GM12878 (cell line): ENCODE results near the gene CTNNAL1. TPM values are rescaled to one million over a fixed set of nuclear protein-coding genes. Genes with fewer than 3 reads are reported as not detected.

Source experiments
- ATAC-seq: fragments of 200-7000 bp; cut with Tn5 transposase; 3 replicates; pipeline ENCODE4 v1.9.1; 2020; ENCODE audit warnings: mild to moderate bottlenecking, moderate library complexity
- BruUV-seq: library from RNA; stranded (reverse); fragments of 400-500 nt; replicated peaks from 2 replicates; lab custom pipeline; 2021; lab: Mats Ljungman, UMichigan
- CTCF ChIA-PET: fragments of 300-600 bp; sonication (Branson Sonifier 250); formaldehyde crosslinking; extraction: SDS; loops from one replicate; lab custom pipeline; 2021; ENCODE audit warnings: inconsistent platforms; lab: Yijun Ruan, JAX
- POLR2A ChIA-PET: fragments of 350-600 bp; formaldehyde crosslinking; extraction: SDS; loops from one replicate; lab custom pipeline; 2021; ENCODE audit warnings: inconsistent platforms; lab: Charles Lee
- RAD21 ChIA-PET: fragments of 300-600 bp; sonication (Branson Sonifier 250); formaldehyde crosslinking; loops from one replicate; lab custom pipeline; 2023; ENCODE audit warnings: antibody characterized with exemption; ENCODE audit not compliant: unreplicated experiment; lab: Charles Lee
- SMC1A ChIA-PET: fragments of 300-600 bp; sonication (Branson Sonifier 250); formaldehyde crosslinking; loops from one replicate; lab custom pipeline; 2023; ENCODE audit not compliant: unreplicated experiment, uncharacterized antibody; lab: Charles Lee
- DNase-seq: peaks from one replicate; pipeline ENCODE4 v3.0.0-alpha.2; 2011; ENCODE audit warnings: low read depth, low spot score
- FAIRE-seq: peaks from 3 replicates; lab custom pipeline; 2011; peaks lifted over from hg19 to GRCh38; lab: Jason Lieb, UNC
- H2AFZ ChIP-seq: 2 replicates; pipeline ENCODE4 v1.6.0; 2011; ENCODE audit warnings: low read depth, low read length, control low read depth; ENCODE audit not compliant: control insufficient read depth
- H3K27ac ChIP-seq: 2 replicates; pipeline ENCODE4 v1.5.1; 2011; ENCODE audit warnings: control low read depth; ENCODE audit not compliant: control insufficient read depth, insufficient read depth
- H3K27me3 ChIP-seq, 2 experiments: replicated peaks in 1 of 2; 2 replicates each; pipeline versions ENCODE4 v1.6.0 to v1.6.1; 2011; ENCODE audit warnings: low read length in 1 of 2; ENCODE audit not compliant: control insufficient read depth in 2 of 2, insufficient read depth in 2 of 2
- H3K36me3 ChIP-seq, 2 experiments: 2 replicates each; pipeline ENCODE4 v1.5.1; 2011; ENCODE audit warnings: low read length in 1 of 2; ENCODE audit not compliant: control insufficient read depth in 2 of 2, insufficient read depth in 2 of 2
- H3K4me1 ChIP-seq: 2 replicates; pipeline ENCODE4 v1.6.1; 2011; ENCODE audit warnings: mild to moderate bottlenecking, low read length, moderate library complexity, mixed read lengths; ENCODE audit not compliant: control insufficient read depth, insufficient read depth
- H3K4me2 ChIP-seq: 2 replicates; pipeline ENCODE4 v1.6.0; 2011; ENCODE audit warnings: control low read depth; ENCODE audit not compliant: control insufficient read depth, insufficient read depth
- H3K4me3 ChIP-seq: fragments of 200-600 bp; sonication (generic); 2 replicates; pipeline ENCODE4 v1.5.1; 2016
- H3K79me2 ChIP-seq: 2 replicates; pipeline ENCODE4 v1.6.0; 2011; ENCODE audit warnings: low read length; ENCODE audit not compliant: control insufficient read depth, insufficient read depth
- H3K9ac ChIP-seq: 2 replicates; pipeline ENCODE4 v1.8.0; 2011; ENCODE audit warnings: low read length, control low read depth, mixed read lengths; ENCODE audit not compliant: control insufficient read depth, insufficient read depth
- H3K9me3 ChIP-seq: replicated peaks from 3 replicates; pipeline ENCODE4 v1.5.1; 2011; ENCODE audit warnings: mild to moderate bottlenecking, low read length; ENCODE audit not compliant: control insufficient read depth, insufficient read depth
- H4K20me1 ChIP-seq: 2 replicates; pipeline ENCODE4 v1.6.0; 2011; ENCODE audit not compliant: control insufficient read depth, insufficient read depth
- CBFB ChIP-seq: IDR thresholded peaks from 2 replicates; pipeline ENCODE4 v1.6.1; 2016; ENCODE audit warnings: antibody characterized with exemption, low read depth
- KAT2A ChIP-seq: conservative IDR thresholded peaks from 2 replicates; pipeline ENCODE4 v1.6.1; 2011; ENCODE audit warnings: low read depth, low read length; ENCODE audit not compliant: control insufficient read depth
- PML ChIP-seq: IDR thresholded peaks from 2 replicates; pipeline ENCODE4 v1.6.1; 2012; ENCODE audit warnings: low read length, inconsistent platforms
- POLR2A ChIP-seq: IDR thresholded peaks from 2 replicates; pipeline ENCODE4 v1.6.1; 2011; ENCODE audit warnings: low read depth, mild to moderate bottlenecking, low read length
- WGBS: methylation state at CpG from one replicate; pipeline ENCODE4 v1.1.6; 2016; ENCODE audit warnings: low lambda C conversion rate; ENCODE audit not compliant: insufficient replicate concordance, insufficient coverage; ENCODE audit errors: missing lambda C conversion rate; 5-methylcytosine and 5-hydroxymethylcytosine counted together
- in situ Hi-C: fragments of 300-500 bp; cut with MboI; formaldehyde crosslinking; loops from 9 replicates; pipeline ENCODE4 v1.14.3; 2018; ENCODE audit warnings: mixed read lengths
- intact Hi-C: fragments of 100-400 bp; cut with micrococcal nuclease; formaldehyde crosslinking; loops from one replicate; pipeline ENCODE4 v1.14.2; 2022; ENCODE audit not compliant: unreplicated experiment
- polyA plus RNA-seq, 11 experiments: library from polyadenylated mRNA; depleted of rRNA in 4 of 11; unstranded in 6 of 11; stranded (reverse) in 5 of 11; fragments of >200 nt; fragmentation: Nextera tagmentation in 4 of 11; fragmentation: Illumina TruSeq in 1 of 11; extraction: Ambion mirVana in 4 of 11; extraction: Trizol in 1 of 11; gene quantifications; 1 replicate in 1 of 11; 2 replicates in 10 of 11; pipeline versions ENCODE4 v1.2.1 to v1.2.3, GENCODE V29; 2011 to 2016; ENCODE audit warnings: inconsistent platforms in 2 of 11, missing spikeins in 2 of 11, low read depth in 1 of 11
- total RNA-seq, 4 experiments: library from RNA; depleted of rRNA in 3 of 4; stranded (reverse); fragments of >200 nt in 3 of 4; fragmentation: Illumina TruSeq in 1 of 4; extraction: Trizol in 1 of 4; gene quantifications; 2 replicates each; pipeline versions ENCODE4 v1.2.1 to v1.2.3, GENCODE V29; 2013 to 2021

The CTNNAL1 gene
- total and polyA plus RNA-seq, 10 of the 15 experiments (the other 5 are each of a cell fraction or from before 2014, with no cell fraction given), result 16.3 to 82.5 (median 45.2) TPM

GRCh38 chr9:108919517-108919916 is 93.8 kb downstream of the CTNNAL1 start:
- in situ Hi-C loops, result no loop called here
- BruUV-seq, result no TSS peak
- Histone ChIP-seq H3K36me3 (peaks cover 2 to 11% of the 10 kb centered on the region in 2 experiments), H2AFZ (no peak overlapping the region), H3K4me3 (no peak overlapping the region), H3K9me3 (no peaks in the 10 kb centered on the region), H3K4me1 (no peaks in the 10 kb centered on the region), H3K4me2 (no peak overlapping the region), H3K27me3 (no peaks in the 10 kb centered on the region), H4K20me1 (no peaks in the 10 kb centered on the region), H3K27ac (no peak overlapping the region), H3K79me2 (no peaks in the 10 kb centered on the region), H3K9ac (no peak overlapping the region)
- 84% methylated on average over 5 of the region's 6 CpGs for WGBS
- intact Hi-C loops, result no loop called here
- TF ChIP-seq KAT2A, result no peak
- TF ChIP-seq CBFB, result no peak
- no peak for TF ChIP-seq POLR2A
- ATAC-seq (no peak), DNase-seq (no peak), FAIRE-seq (no peak)
- CTCF ChIA-PET, result interaction anchor here (0.6 to 1.0 kb wide), 3 partner anchors 22 to 684 kb away, joined by 3 read pairs; no protein-coding TSS in a partner anchor
- RAD21 ChIA-PET, result no interaction called here
- POLR2A ChIA-PET, result no interaction called here
- SMC1A ChIA-PET, result interaction anchor here (0.6 kb wide), 1 partner anchor 66 kb away, joined by 3 read pairs; no protein-coding TSS in a partner anchor

- Histone ChIP-seq H3K27me3 (no peaks in the 10 kb centered on the region), H3K4me1 (no peaks in the 10 kb centered on the region)
- ChIA-PET POLR2A (no interaction called here), RAD21 (no interaction called here)
- no peak for ATAC-seq
- over 99% methylated on average over 5 of the region's 5 CpGs for WGBS
- no peak for TF ChIP-seq PML
- TF ChIP-seq, all 136 proteins: peak for 0
- ChIA-PET CTCF (no interaction called here), SMC1A (no interaction called here)
- no peak overlapping the region for H3K4me3 ChIP-seq
- no peaks in the 10 kb centered on the region for H3K79me2 ChIP-seq
- no peaks in the 10 kb centered on the region for H3K9me3 ChIP-seq
- DNase-seq (no peak), FAIRE-seq (no peak)
- intact Hi-C loops, result no loop called here
- no peak overlapping the region for H3K4me2 ChIP-seq
- peaks cover 2 to 12% of the 10 kb centered on the region in 2 experiments for H3K36me3 ChIP-seq
- no TSS peak for BruUV-seq
- no peak overlapping the region for H2AFZ ChIP-seq
- H4K20me1 ChIP-seq, result no peaks in the 10 kb centered on the region
- H3K27ac ChIP-seq, result no peak overlapping the region
- no peak overlapping the region for H3K9ac ChIP-seq
- in situ Hi-C loops, result no loop called here
Measured at GRCh38 chr9:108913391-108913790, 99.9 kb downstream of the CTNNAL1 start.
